H1 (cell line): ENCODE data around the gene MBOAT2. TPM values are rescaled to one million over a fixed set of nuclear protein-coding genes. Genes with fewer than 3 reads are reported as not detected.

Experiments used
- CTCF ChIA-PET: fragments of 300-600 bp; sonication (Branson Sonifier 250); formaldehyde crosslinking; loops from one replicate; lab custom pipeline; 2021; ENCODE audit not compliant: partially characterized antibody; lab: Charles Lee
- POLR2A ChIA-PET: fragments of 300-600 bp; sonication (Branson Sonifier 250); formaldehyde crosslinking; loops from one replicate; lab custom pipeline; 2021; ENCODE audit warnings: inconsistent platforms; ENCODE audit not compliant: partially characterized antibody; lab: Charles Lee
- DNase-seq, 2 experiments: peaks; one replicate each; pipeline versions ENCODE4 v3.0.0 to v3.0.0-alpha.2; 2010 to 2022; ENCODE audit warnings: low spot score in 2 of 2, low read depth in 1 of 2, mixed read lengths in 1 of 2
- FAIRE-seq: peaks from 2 replicates; lab custom pipeline; 2011; peaks lifted over from hg19 to GRCh38; lab: Jason Lieb, UNC
- H2AFZ ChIP-seq: 2 replicates; pipeline ENCODE4 v1.8.1; 2012; ENCODE audit warnings: low read length, inconsistent platforms
- H2AK5ac ChIP-seq: 2 replicates; pipeline ENCODE4 v1.6.1; 2013; ENCODE audit warnings: low read depth, low read length
- H2BK120ac ChIP-seq: replicated peaks from 2 replicates; pipeline ENCODE3; 2013; ENCODE audit warnings: low read depth, low read length, inconsistent platforms
- H2BK12ac ChIP-seq: 2 replicates; pipeline ENCODE4 v1.6.1; 2013; ENCODE audit warnings: low read depth, low read length
- H2BK15ac ChIP-seq: 2 replicates; pipeline ENCODE4 v1.6.1; 2013; ENCODE audit warnings: low read length
- H2BK20ac ChIP-seq: 2 replicates; pipeline ENCODE4 v1.6.1; 2013; ENCODE audit warnings: low read length
- H2BK5ac ChIP-seq: 2 replicates; pipeline ENCODE4 v1.6.1; 2013; ENCODE audit warnings: low read depth, low read length
- H3K14ac ChIP-seq: 2 replicates; pipeline ENCODE4 v1.6.1; 2013; ENCODE audit warnings: inconsistent platforms; ENCODE audit not compliant: insufficient read length
- H3K18ac ChIP-seq: 2 replicates; pipeline ENCODE4 v1.6.1; 2013; ENCODE audit warnings: low read length; ENCODE audit errors: extremely low read depth
- H3K23ac ChIP-seq: 2 replicates; pipeline ENCODE4 v1.6.1; 2013; ENCODE audit warnings: inconsistent platforms; ENCODE audit not compliant: insufficient read length
- H3K23me2 ChIP-seq: 2 replicates; pipeline ENCODE4 v1.6.1; 2013; ENCODE audit warnings: low read depth, low read length
- H3K27ac ChIP-seq: 2 replicates; pipeline ENCODE4 v1.6.1; 2011; ENCODE audit warnings: low read depth, low read length, inconsistent platforms
- H3K27me3 ChIP-seq, 4 experiments: replicated peaks in 1 of 4; 1 replicate in 1 of 4; 2 replicates in 3 of 4; pipeline versions ENCODE4 v1.6.1 to v1.8.1; 2011 to 2013; ENCODE audit warnings: low read length in 3 of 4, mild to moderate bottlenecking in 3 of 4, inconsistent platforms in 2 of 4, mixed read lengths in 2 of 4, moderate library complexity in 1 of 4; ENCODE audit not compliant: control insufficient read depth in 3 of 4, insufficient read depth in 3 of 4; ENCODE audit errors: extremely low read depth in 1 of 4
- H3K36me3 ChIP-seq, 4 experiments: 2 replicates each; pipeline versions ENCODE4 v1.6.1 to v1.8.1; 2011 to 2013; ENCODE audit warnings: mild to moderate bottlenecking in 4 of 4, low read length in 3 of 4, moderate library complexity in 2 of 4, control low read depth in 1 of 4, inconsistent platforms in 1 of 4; ENCODE audit not compliant: insufficient read depth in 4 of 4, control insufficient read depth in 2 of 4
- H3K4ac ChIP-seq: replicated peaks from 2 replicates; pipeline ENCODE3; 2013; ENCODE audit warnings: low read length, low read depth, mixed read lengths, inconsistent platforms; ENCODE audit not compliant: insufficient read length
- H3K4me1 ChIP-seq, 4 experiments: replicated peaks in 1 of 4; 1 replicate in 1 of 4; 2 replicates in 3 of 4; pipeline versions ENCODE4 v1.6.1 to v1.8.1; 2011 to 2013; ENCODE audit warnings: low read length in 3 of 4, inconsistent platforms in 2 of 4, mixed read lengths in 1 of 4; ENCODE audit not compliant: insufficient read depth in 4 of 4, control insufficient read depth in 3 of 4
- H3K4me2 ChIP-seq, 2 experiments: 2 replicates each; pipeline versions ENCODE4 v1.6.1 to v1.8.1; 2011 to 2013; ENCODE audit warnings: low read depth in 2 of 2, low read length in 2 of 2, control low read depth in 1 of 2, inconsistent platforms in 1 of 2, mild to moderate bottlenecking in 1 of 2; ENCODE audit not compliant: insufficient read depth in 1 of 2
- H3K4me3 ChIP-seq, 4 experiments: fragments of 200-600, 300-600 bp in 1 of 4; sonication (generic), shearing (Covaris generic), sonication (Bioruptor Twin) in 1 of 4; 2 replicates each; pipeline versions ENCODE4 v1.5.1 to v1.8.1; 2011 to 2016; ENCODE audit warnings: low read length in 4 of 4, low read depth in 3 of 4, control low read depth in 2 of 4, inconsistent platforms in 2 of 4, mild to moderate bottlenecking in 2 of 4, mixed read lengths in 1 of 4, moderate library complexity in 1 of 4; ENCODE audit not compliant: insufficient read depth in 2 of 4; ENCODE audit errors: extremely low read depth in 1 of 4
- H3K56ac ChIP-seq: replicated peaks from 2 replicates; pipeline ENCODE3; 2013; ENCODE audit warnings: low read depth, mild to moderate bottlenecking, mixed read lengths, low read length, inconsistent platforms; ENCODE audit not compliant: insufficient read length
- H3K79me1 ChIP-seq: 2 replicates; pipeline ENCODE4 v1.6.1; 2013; ENCODE audit warnings: low read depth, low read length, control low read depth
- H3K79me2 ChIP-seq, 2 experiments: 2 replicates each; pipeline versions ENCODE4 v1.6.1 to v1.8.1; 2012 to 2013; ENCODE audit warnings: low read length in 2 of 2, mild to moderate bottlenecking in 2 of 2, inconsistent platforms in 1 of 2; ENCODE audit not compliant: insufficient read depth in 2 of 2, control insufficient read depth in 1 of 2
- H3K9ac ChIP-seq, 4 experiments: replicated peaks in 1 of 4; 1 replicate in 1 of 4; 2 replicates in 3 of 4; pipeline versions ENCODE4 v1.6.1 to v1.8.1; 2011 to 2013; ENCODE audit warnings: low read depth in 3 of 4, low read length in 3 of 4, control low read depth in 2 of 4, mild to moderate bottlenecking in 2 of 4, moderate library complexity in 2 of 4, inconsistent platforms in 1 of 4; ENCODE audit errors: extremely low read depth in 1 of 4
- H3K9me3 ChIP-seq, 2 experiments: 2 replicates each; pipeline versions ENCODE4 v1.6.1 to v1.8.1; 2012 to 2013; ENCODE audit warnings: mild to moderate bottlenecking in 2 of 2, moderate library complexity in 2 of 2, control low read depth in 1 of 2, inconsistent platforms in 1 of 2, low read depth in 1 of 2, low read length in 1 of 2, mixed read lengths in 1 of 2; ENCODE audit not compliant: insufficient read depth in 2 of 2
- H4K20me1 ChIP-seq, 2 experiments: replicated peaks in 1 of 2; 2 replicates each; pipeline versions ENCODE3 to v1.8.1; 2011 to 2013; ENCODE audit warnings: inconsistent platforms in 2 of 2, low read length in 2 of 2, mild to moderate bottlenecking in 1 of 2; ENCODE audit not compliant: insufficient read depth in 2 of 2, control insufficient read depth in 1 of 2
- H4K5ac ChIP-seq: 2 replicates; pipeline ENCODE4 v1.6.1; 2013; ENCODE audit warnings: low read length, low read depth, mixed read lengths, inconsistent platforms; ENCODE audit not compliant: insufficient read length
- H4K8ac ChIP-seq: 2 replicates; pipeline ENCODE4 v1.8.0; 2013; ENCODE audit warnings: mild to moderate bottlenecking, moderate library complexity, low read length, inconsistent platforms; ENCODE audit not compliant: insufficient read depth; ENCODE audit errors: extremely low read depth
- H4K91ac ChIP-seq: replicated peaks from 2 replicates; pipeline ENCODE3; 2013; ENCODE audit warnings: low read length, mixed read lengths, inconsistent platforms; ENCODE audit not compliant: insufficient read length
- JUND ChIP-seq: IDR thresholded peaks from 2 replicates; pipeline ENCODE4 v1.6.1; 2011; ENCODE audit warnings: mild to moderate bottlenecking, improper control_type of control experiment, low read length
- KDM5A ChIP-seq: fragments of 200-600 bp; IDR thresholded peaks from 2 replicates; pipeline ENCODE4 v1.7.1; 2012; ENCODE audit warnings: mild to moderate bottlenecking, low read length, inconsistent platforms, mixed read lengths
- NANOG ChIP-seq: IDR thresholded peaks from 2 replicates; pipeline ENCODE4 v1.6.1; 2011; ENCODE audit warnings: low read length, low read depth, mild to moderate bottlenecking, inconsistent platforms; ENCODE audit not compliant: insufficient read depth, poor library complexity, severe bottlenecking
- SP2 ChIP-seq: IDR thresholded peaks from 2 replicates; pipeline ENCODE4 v1.6.1; 2012; ENCODE audit warnings: mild to moderate bottlenecking, low read length, inconsistent platforms
- WGBS, 2 experiments: shearing (Covaris generic) in 1 of 2; methylation state at CpG; one replicate each; pipeline versions ENCODE4 v1.1.6 to v1.1.7; 2013 to 2015; ENCODE audit warnings: low lambda C conversion rate in 2 of 2, mixed read lengths in 2 of 2, inconsistent platforms in 1 of 2, low coverage in 1 of 2, missing lambda C conversion rate in 1 of 2; ENCODE audit not compliant: insufficient replicate concordance in 2 of 2, insufficient coverage in 1 of 2, insufficient read length in 1 of 2; ENCODE audit errors: extremely low coverage in 1 of 2, missing lambda C conversion rate in 1 of 2; 5-methylcytosine and 5-hydroxymethylcytosine counted together
- polyA plus RNA-seq, 7 experiments: library from polyadenylated mRNA; depleted of rRNA in 3 of 7; stranded (reverse) in 5 of 7; unstranded in 2 of 7; fragments of >200 nt in 5 of 7; fragments of 200-250 nt in 2 of 7; gene quantifications; 1 replicate in 5 of 7; 2 replicates in 1 of 7; 4 replicates in 1 of 7; pipeline versions ENCODE4 v1.2.1 to v1.2.3, GENCODE V29; 2011 to 2013; ENCODE audit warnings: missing spikeins in 2 of 7, mixed read lengths in 2 of 7
- total RNA-seq: library from RNA; stranded (reverse); fragmentation: NEBNext Ultra II Directional; extraction: Animal tissue kit (Norgen Biotek cat#: 25700); gene quantifications from 2 replicates; pipeline ENCODE4 v1.2.1, GENCODE V29; 2021
- TF ChIP-seq, protein P1 (sequence below): IDR thresholded peaks from 2 replicates; pipeline ENCODE4 v1.6.1; 2012; ENCODE audit warnings: low read length, inconsistent platforms

MBOAT2 gene
- total and polyA plus RNA-seq, 2 of the 8 experiments (the other 6 are each of a cell fraction or from before 2014, with no cell fraction given): 11.2 to 23.4 TPM

DNA sequence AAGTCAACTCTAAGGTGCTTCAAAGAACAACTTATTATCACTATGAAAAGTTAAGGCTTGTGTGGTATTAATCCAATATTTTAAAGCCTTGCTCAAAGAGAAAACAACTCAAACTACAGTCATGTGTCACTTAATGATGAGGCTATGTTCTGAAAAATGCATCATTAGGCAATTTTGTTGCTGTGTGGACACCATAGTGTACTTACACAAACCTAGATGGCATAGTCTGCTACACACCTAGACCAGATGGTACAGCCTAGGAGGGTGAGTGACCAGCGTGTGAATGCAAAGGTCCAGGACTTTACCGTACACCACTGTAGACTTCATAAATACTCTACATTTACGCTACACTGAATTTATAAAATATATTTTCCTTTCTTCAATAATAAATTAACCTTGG, 3.0 kb downstream of the MBOAT2 start:
- H3K79me2 ChIP-seq: peaks cover 6 to 57% of the 10 kb centered on the region in 2 experiments
- CTCF ChIA-PET: no interaction called here

More for the DNA sequence above, 3.0 kb downstream of the MBOAT2 start:
- Histone ChIP-seq H3K4ac (no peak overlapping the region), H3K9ac (no peak overlapping the region), H4K91ac (no peak overlapping the region), H4K8ac (no peak overlapping the region), H3K18ac (no peak overlapping the region), H2BK5ac (no peak overlapping the region), H3K14ac (no peak overlapping the region), H3K4me1 (peaks cover 3 to 10% (median 5%) of the 10 kb centered on the region in 4 experiments), H2AFZ (no peak overlapping the region), H3K36me3 (no peaks in the 10 kb centered on the region), H4K5ac (no peak overlapping the region), H3K4me3 (no peak overlapping the region), H3K9me3 (no peaks in the 10 kb centered on the region), H2BK120ac (no peak overlapping the region), H3K23ac (no peak overlapping the region), H2BK20ac (no peak overlapping the region), H2BK15ac (no peak overlapping the region), H3K27ac (no peak overlapping the region), H2AK5ac (no peak overlapping the region), H3K4me2 (no peak overlapping the region; a peak in 1 of 4 replicates), H3K27me3 (no peaks in the 10 kb centered on the region), H4K20me1 (peaks cover 2 to 9% of the 10 kb centered on the region in 2 experiments), H3K23me2 (peaks cover 5% of the 10 kb centered on the region), H2BK12ac (no peak overlapping the region), H3K79me1 (peaks cover 2% of the 10 kb centered on the region; the same call in 1 of the 2 replicates), H3K56ac (no peak overlapping the region)
- POLR2A ChIA-PET: interaction anchor here (0.7 kb wide), 1 partner anchor 933 kb away, joined by 3 read pairs; no protein-coding TSS in a partner anchor
- FAIRE-seq: no peak
- DNase-seq: no peak
- TF ChIP-seq SP2: no peak
- TF ChIP-seq JUND: no peak
- no peak for TF ChIP-seq KDM5A
- TF ChIP-seq, protein P1, sequence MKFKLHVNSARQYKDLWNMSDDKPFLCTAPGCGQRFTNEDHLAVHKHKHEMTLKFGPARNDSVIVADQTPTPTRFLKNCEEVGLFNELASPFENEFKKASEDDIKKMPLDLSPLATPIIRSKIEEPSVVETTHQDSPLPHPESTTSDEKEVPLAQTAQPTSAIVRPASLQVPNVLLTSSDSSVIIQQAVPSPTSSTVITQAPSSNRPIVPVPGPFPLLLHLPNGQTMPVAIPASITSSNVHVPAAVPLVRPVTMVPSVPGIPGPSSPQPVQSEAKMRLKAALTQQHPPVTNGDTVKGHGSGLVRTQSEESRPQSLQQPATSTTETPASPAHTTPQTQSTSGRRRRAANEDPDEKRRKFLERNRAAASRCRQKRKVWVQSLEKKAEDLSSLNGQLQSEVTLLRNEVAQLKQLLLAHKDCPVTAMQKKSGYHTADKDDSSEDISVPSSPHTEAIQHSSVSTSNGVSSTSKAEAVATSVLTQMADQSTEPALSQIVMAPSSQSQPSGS: no peak
- TF ChIP-seq NANOG: no peak
- WGBS, 2 experiments: 92% methylated on average over 3 of the region's 3 CpGs; no CpG with 5 or more reads in 1 of the 2 experiments
